Effector CD4-positive, alpha-beta T cell (primary cell): ENCODE data around the gene C16orf78.

Experiments
- DNase-seq: peaks from one replicate; pipeline ENCODE4 v3.0.0-alpha.2; 2020

The C16orf78 gene

GRCh38 chr16:49436181-49436580 is 62.6 kb downstream of the C16orf78 start:
- DNase-seq, result no peak

- no peak for DNase-seq
Measured at GRCh38 chr16:49437344-49437743, 63.7 kb downstream of the C16orf78 start.

- DNase-seq, result no peak
Measured at GRCh38 chr16:49439050-49439449, 65.4 kb downstream of the C16orf78 start.

- DNase-seq, result no peak
Measured at GRCh38 chr16:49439676-49440075, 66.1 kb downstream of the C16orf78 start.

GRCh38 chr16:49440156-49441065 is 66.8 kb downstream of the C16orf78 start:
- DNase-seq, result no peak

GRCh38 chr16:49441366-49441780 is 67.8 kb downstream of the C16orf78 start:
- DNase-seq, result peak; percentile 44

GRCh38 chr16:49442805-49443204 is 69.2 kb downstream of the C16orf78 start:
- no peak for DNase-seq

- DNase-seq, result no peak
Measured at GRCh38 chr16:49443576-49443975, 70.0 kb downstream of the C16orf78 start.

GRCh38 chr16:49446805-49447204 is 73.2 kb downstream of the C16orf78 start:
- no peak for DNase-seq
